GM18519 (cell line): Measurements from ENCODE around the gene INPP5J.

Experiments
- ATAC-seq: cut with Tn5 transposase; IDR thresholded peaks from one replicate; pipeline ENCODE4 v1.9.1; 2021; ENCODE audit warnings: mild to moderate bottlenecking, moderate library complexity; ENCODE audit not compliant: unreplicated experiment, low FRiP score

Gene INPP5J

DNA sequence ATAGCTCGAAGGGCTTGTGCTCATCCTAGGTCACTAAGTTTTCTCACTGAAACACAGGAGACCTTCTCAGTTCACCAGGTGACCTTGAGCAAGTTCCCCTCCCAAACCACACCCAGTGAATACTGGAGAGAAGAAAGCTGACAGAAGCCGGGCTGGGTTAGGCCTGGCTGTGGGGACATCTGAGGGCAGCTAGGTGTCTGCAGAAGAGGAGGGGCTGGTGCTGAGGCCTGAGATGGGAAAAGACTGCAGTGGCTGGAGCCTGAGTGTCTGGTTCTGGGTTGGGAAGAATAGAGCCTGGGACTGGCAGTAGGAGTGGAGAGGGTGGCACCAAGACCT lies 602 bp upstream of the INPP5J start:
- ATAC-seq = no peak

GRCh38 chr22:31123292-31123602 lies 481 bp downstream of the INPP5J start:
- ATAC-seq = no peak

GRCh38 chr22:31124290-31124689 lies 1.5 kb downstream of the INPP5J start:
- no peak for ATAC-seq

- ATAC-seq = no peak
Observed at GRCh38 chr22:31124811-31125465, 2.2 kb downstream of the INPP5J start.

GRCh38 chr22:31125521-31126117 lies 2.9 kb downstream of the INPP5J start:
- ATAC-seq = no peak

DNA sequence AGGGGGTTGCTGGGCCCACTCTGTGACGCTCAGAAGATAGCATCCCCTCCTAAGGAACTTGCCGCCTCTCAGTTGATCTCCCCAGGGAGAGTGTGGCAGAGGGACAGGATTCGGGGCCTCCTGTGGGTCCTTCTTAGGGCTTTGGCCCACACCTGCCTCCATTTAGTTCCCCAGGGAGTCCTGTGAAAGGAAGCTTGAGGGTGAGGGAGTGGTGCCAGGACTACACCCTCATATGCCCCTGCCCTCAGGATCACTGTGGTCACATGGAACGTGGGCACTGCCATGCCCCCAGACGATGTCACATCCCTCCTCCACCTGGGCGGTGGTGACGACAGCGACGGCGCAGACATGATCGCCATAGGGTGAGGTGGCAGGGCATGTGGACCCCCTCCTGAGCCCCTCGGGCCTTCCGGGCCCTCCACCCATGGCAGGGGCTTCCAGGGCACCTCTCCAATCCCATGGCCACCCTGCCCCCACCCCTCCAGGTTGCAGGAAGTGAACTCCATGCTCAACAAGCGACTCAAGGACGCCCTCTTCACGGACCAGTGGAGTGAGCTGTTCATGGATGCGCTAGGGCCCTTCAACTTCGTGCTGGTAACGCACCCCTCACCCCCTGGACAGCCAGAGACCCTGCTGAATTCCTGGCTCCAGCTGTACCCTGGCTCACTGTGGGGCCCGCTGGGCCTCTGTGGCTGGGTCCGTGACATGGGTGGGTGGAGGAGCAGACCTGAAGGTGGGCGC lies 3.5 kb downstream of the INPP5J start:
- ATAC-seq = no peak

DNA sequence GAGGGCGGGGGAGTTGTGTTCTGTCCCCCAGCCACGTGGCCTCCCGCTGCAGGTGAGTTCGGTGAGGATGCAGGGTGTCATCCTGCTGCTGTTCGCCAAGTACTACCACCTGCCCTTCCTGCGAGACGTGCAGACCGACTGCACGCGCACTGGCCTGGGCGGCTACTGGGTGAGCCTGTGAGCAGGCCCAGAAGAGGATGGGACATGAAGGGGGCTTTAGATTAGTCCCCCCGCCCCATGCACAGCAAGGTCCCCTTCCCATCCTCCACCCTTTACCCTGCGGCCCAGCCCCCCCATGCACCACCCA lies 4.1 kb downstream of the INPP5J start:
- no peak for ATAC-seq

- no peak for ATAC-seq
Observed at GRCh38 chr22:31127181-31127772, 4.5 kb downstream of the INPP5J start.

DNA sequence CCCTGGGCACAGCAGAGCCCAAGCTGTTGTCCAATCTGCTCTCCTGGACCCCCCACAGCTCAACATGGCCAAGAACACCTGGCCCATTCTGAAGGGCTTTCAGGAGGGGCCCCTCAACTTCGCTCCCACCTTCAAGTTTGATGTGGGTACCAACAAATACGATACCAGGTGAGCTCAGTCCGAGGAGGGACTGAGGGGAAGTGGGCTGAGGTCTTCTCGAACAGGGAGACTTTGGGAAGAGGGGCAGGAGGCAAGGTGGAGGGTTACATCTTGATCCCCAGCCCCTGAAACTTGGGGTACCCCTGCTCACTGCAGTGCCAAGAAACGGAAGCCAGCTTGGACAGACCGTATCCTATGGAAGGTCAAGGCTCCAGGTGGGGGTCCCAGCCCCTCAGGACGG lies 5.4 kb downstream of the INPP5J start:
- no peak for ATAC-seq

DNA sequence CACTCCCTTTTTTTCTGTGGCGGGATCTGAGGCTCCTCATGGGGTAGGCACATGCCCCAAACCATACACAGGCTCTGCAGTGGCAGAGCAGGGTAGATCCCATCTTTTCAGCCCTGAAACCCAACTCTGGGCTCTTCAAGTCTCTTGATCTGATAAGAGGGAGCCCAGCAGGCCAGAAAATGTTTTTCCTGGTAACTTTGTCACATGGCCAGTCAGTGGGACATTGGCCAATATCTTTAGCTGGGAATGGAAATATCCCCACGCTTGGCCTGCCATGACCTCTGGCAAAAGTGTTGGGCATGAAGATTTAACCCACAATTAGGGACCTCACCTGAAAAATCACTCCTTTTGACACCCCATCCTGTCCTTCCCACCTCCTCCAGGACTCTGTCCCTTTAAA lies 8.1 kb downstream of the INPP5J start:
- ATAC-seq = no peak

DNA sequence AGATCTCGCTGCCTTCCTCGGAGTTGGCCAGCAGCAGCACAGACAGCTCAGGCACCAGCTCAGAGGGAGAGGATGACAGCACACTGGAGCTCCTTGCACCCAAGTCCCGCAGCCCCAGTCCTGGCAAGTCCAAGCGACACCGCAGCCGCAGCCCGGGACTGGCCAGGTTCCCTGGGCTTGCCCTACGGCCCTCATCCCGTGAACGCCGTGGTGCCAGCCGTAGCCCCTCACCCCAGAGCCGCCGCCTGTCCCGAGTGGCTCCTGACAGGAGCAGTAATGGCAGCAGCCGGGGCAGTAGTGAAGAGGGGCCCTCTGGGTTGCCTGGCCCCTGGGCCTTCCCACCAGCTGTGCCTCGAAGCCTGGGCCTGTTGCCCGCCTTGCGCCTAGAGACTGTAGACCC lies 11.1 kb downstream of the INPP5J start:
- no peak for ATAC-seq

- no peak for ATAC-seq
Observed at GRCh38 chr22:31134688-31135087, 11.9 kb downstream of the INPP5J start.

DNA sequence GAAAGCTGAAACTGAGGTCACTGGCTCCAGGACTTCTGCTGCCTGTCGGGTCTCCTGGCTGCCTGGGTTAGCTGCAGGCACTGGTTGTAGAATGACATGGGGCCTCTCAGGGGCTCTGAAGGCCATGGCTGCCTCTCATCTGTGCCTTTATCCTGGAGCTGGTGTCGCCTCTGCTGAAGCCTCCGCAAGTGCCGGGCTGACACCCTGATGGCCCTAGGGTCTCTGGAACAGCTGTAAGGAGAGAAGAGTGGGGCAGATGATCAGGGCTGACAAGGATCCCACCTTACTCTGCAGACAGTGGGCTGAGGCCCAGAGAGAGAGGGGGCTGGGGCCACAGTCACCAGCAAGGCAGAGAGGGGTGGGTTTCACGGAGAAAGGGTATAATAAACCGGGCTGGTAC lies 12.9 kb downstream of the INPP5J start:
- ATAC-seq = no peak

DNA sequence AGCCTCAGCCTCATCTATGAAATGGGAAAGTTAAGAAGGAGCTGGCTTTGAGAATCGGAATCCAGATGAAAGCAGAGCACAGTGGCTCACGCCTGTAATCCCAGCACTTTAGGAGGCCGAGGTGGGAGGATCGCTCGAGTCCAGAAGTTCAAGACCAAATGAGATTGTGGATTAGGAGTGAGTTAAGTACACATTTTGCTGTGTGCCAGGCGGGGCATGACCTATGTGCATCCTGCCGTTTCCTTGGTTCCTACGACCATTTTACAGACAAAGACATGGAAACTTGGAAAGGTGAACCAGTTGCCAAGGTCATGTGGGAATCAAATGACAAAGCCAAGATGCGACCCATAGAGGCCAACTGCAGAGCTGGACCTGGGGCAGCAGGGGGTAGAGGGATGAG lies 13.4 kb downstream of the INPP5J start:
- no peak for ATAC-seq

DNA sequence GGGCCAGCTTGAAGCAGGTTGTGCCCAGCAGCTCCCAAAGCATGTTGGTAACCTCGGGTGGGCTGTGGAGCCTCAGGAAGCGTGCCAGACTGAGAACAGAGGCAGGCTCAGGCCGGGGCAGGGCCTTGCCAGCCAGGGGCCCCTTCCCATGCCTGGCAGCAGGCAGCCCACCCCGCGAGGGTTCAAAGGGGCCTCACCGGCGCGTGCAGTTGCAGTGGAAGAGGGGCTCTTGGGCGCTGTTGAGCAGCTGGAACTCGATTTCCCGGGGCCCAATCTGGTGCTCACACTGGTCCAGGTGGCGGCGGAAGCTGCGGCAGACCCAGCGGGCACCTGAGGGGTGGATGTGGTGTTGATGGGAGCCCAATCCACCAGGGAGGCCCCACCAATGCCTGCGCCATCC lies 13.9 kb downstream of the INPP5J start:
- no peak for ATAC-seq

- ATAC-seq = no peak
Observed at GRCh38 chr22:31137721-31138120, 15.0 kb downstream of the INPP5J start.

GRCh38 chr22:31138126-31138525 lies 15.4 kb downstream of the INPP5J start:
- ATAC-seq = no peak

GRCh38 chr22:31139066-31139465 lies 16.3 kb downstream of the INPP5J start:
- ATAC-seq = no peak

DNA sequence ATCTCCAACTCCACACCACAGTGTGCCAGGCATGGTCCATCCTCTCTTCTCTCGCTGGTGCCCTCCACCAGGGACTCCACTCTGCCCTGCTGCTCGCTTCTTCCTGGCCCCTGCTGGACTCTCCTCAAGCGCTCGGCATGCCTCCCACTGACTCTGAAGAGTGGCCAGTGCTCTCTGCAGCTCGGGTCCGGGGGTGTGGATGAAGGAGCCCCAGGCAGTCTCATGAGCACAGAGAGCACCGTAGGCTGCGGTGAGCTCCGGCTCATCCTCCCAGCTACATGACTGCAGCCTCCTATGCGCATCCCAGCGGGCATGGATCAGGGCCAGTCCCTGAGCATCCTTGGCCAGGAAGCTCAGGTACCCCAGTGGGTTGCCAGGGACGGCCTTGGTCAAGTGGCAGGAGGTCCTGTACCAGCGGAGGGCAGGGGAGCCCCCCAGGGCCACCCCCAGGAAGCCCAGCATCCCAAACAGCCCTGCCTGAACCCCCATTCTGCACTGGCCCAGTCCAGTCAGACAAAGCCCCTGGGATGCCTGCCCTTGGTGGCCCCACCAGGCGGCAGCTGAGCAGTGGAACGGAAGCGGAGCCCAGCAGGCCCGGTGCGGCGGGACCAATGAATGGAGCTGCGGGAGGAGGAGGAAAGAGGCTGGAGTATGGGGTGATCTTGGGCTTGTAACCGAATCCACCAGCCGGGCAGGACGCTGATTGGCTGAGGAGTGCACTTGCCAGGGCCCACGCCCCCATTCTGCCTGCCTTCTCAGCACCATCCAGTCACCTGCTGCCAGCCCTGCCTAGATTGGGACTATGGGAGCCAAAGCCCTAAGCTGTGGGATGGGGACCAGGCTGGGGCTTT lies 17.3 kb downstream of the INPP5J start, which contains the start of gene PLA2G3:
PLA2G3 (minus strand) TSS at position 643 of the 851 bp plus-strand sequence; CDS start at position 489, 154 bp downstream.
- no peak for ATAC-seq

DNA sequence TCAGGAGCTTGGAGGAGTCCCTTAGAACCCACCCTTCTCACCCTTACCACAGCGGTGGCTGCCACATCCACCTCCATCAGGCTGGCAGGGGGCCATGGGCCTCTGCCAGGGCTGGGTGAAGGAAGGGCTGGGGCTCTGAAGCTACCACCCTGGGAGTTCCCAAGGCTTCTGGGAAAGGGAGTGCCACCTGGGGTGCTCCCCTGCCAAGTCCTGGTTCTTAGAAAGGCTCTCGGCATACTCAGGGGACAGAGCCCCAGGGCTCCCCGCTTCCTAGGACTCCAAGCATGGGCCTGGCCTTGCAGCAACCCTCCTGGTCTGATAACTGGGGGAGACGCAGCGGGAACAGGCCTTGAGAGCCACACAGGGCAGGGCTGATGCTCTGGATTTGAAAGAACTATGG lies 18.0 kb downstream of the INPP5J start:
- ATAC-seq = no peak

DNA sequence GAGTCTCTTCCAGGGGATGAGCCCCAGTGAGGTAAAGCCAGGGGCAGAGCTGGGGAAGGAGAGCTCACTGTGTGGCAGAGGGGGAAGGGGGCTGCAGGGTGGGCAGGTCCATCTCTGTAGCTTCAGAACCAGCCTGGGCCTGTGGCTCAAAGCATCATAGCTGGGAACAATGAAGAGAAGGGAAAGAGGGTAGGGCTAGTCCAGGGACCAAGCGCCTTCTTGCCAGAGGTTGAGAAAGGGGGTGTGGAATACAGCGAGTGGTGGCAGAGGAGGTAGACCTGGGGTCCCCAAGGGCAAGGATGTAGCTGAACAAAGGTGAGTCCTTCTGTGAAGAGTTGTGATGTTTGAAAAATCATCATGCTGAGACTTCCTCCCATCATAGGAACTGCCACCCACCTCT lies 18.8 kb downstream of the INPP5J start:
- ATAC-seq = no peak
